ENCODE measurements around the gene ANTXR2. TPM values are rescaled to one million over a fixed set of nuclear protein-coding genes. Genes with fewer than 3 reads are reported as not detected.

ANTXR2 gene
- total RNA-seq, 4 donors from 2014 or later: 319 to 518 (median 329) TPM

- H3K27ac ChIP-seq (replicated peaks in 1 of 4): no peak overlapping the region
- H3K4me1 ChIP-seq: peaks cover 10 to 21% (median 18%) of the 10 kb centered on the region in 4 donors
- 92% methylated on average over 1 of the region's 1 CpG for WGBS
- H3K27me3 ChIP-seq: no peaks in the 10 kb centered on the region
- H3K9me3 ChIP-seq: no peaks in the 10 kb centered on the region
- DNase-seq (ENCODE audit: extremely low spot score): no peak
- intact Hi-C loops (cut with DNase I): no loop called here
- no peak overlapping the region for H3K4me3 ChIP-seq
- TF ChIP-seq EP300 (IDR thresholded peaks at IDR 0.05): no peak
- TF ChIP-seq POLR2AphosphoS5 (IDR thresholded peaks at IDR 0.05): no peak
- no peak for TF ChIP-seq POLR2A (IDR thresholded peaks at IDR 0.05; ENCODE audit: low read depth)
- no peak for TF ChIP-seq CTCF (IDR thresholded peaks at IDR 0.05)
- H3K36me3 ChIP-seq: no peaks in the 10 kb centered on the region
Observed at GRCh38 chr4:80098635-80099034, 25.6 kb upstream of the ANTXR2 start.

- TF ChIP-seq EP300 (IDR thresholded peaks at IDR 0.05) (no peak), POLR2AphosphoS5 (IDR thresholded peaks at IDR 0.05) (no peak), CTCF (IDR thresholded peaks at IDR 0.05) (no peak), POLR2A (IDR thresholded peaks at IDR 0.05; ENCODE audit: low read depth) (no peak)
- Histone ChIP-seq H3K4me3 (no peak overlapping the region), H3K27ac (replicated peaks in 1 of 4) (no peak overlapping the region), H3K27me3 (no peaks in the 10 kb centered on the region), H3K9me3 (no peaks in the 10 kb centered on the region), H3K4me1 (peaks cover 10 to 21% (median 18%) of the 10 kb centered on the region in 4 donors), H3K36me3 (no peaks in the 10 kb centered on the region)
- intact Hi-C loops (cut with DNase I): no loop called here
- 36% methylated on average over 4 of the region's 4 CpGs for WGBS
- no peak for DNase-seq (ENCODE audit: extremely low spot score)
Observed at GRCh38 chr4:80097400-80098177, 24.6 kb upstream of the ANTXR2 start.

- DNase-seq (ENCODE audit: extremely low spot score): no peak
- Histone ChIP-seq H3K4me3 (no peak overlapping the region), H3K9me3 (no peaks in the 10 kb centered on the region), H3K27me3 (no peaks in the 10 kb centered on the region), H3K27ac (replicated peaks in 1 of 4) (no peak overlapping the region), H3K4me1 (peaks cover 10 to 21% (median 18%) of the 10 kb centered on the region in 4 donors), H3K36me3 (no peaks in the 10 kb centered on the region)
- TF ChIP-seq CTCF (IDR thresholded peaks at IDR 0.05): no peak
- no peak for TF ChIP-seq EP300 (IDR thresholded peaks at IDR 0.05)
- 57% methylated on average over 4 of the region's 4 CpGs for WGBS
- intact Hi-C loops (cut with DNase I): no loop called here
Observed at GRCh38 chr4:80096175-80096850, 23.3 kb upstream of the ANTXR2 start.

- WGBS: 100% methylated on average over 1 of the region's 1 CpG
- Histone ChIP-seq H3K4me1 (peaks cover 10 to 21% (median 18%) of the 10 kb centered on the region in 4 donors), H3K27me3 (no peaks in the 10 kb centered on the region), H3K27ac (replicated peaks in 1 of 4) (no peak overlapping the region), H3K9me3 (no peaks in the 10 kb centered on the region), H3K4me3 (no peak overlapping the region), H3K36me3 (no peaks in the 10 kb centered on the region)
- intact Hi-C loops (cut with DNase I): no loop called here
- TF ChIP-seq POLR2AphosphoS5 (IDR thresholded peaks at IDR 0.05) (no peak), EP300 (IDR thresholded peaks at IDR 0.05) (no peak)
- no peak for DNase-seq (ENCODE audit: extremely low spot score)
Observed at GRCh38 chr4:80094191-80094590, 21.2 kb upstream of the ANTXR2 start.

- no peak for TF ChIP-seq CTCF (IDR thresholded peaks at IDR 0.05)
- no peak for TF ChIP-seq POLR2AphosphoS5 (IDR thresholded peaks at IDR 0.05)
- TF ChIP-seq POLR2A (IDR thresholded peaks at IDR 0.05; ENCODE audit: low read depth): no peak
- no peak for TF ChIP-seq EP300 (IDR thresholded peaks at IDR 0.05)
- 97% methylated on average over 3 of the region's 3 CpGs for WGBS
- Histone ChIP-seq H3K9me3 (no peaks in the 10 kb centered on the region), H3K27ac (replicated peaks in 1 of 4) (no peak overlapping the region), H3K27me3 (no peaks in the 10 kb centered on the region), H3K4me1 (peaks cover 10 to 21% (median 18%) of the 10 kb centered on the region in 4 donors), H3K36me3 (no peaks in the 10 kb centered on the region), H3K4me3 (no peak overlapping the region)
- no peak for DNase-seq (ENCODE audit: extremely low spot score)
- intact Hi-C loops (cut with DNase I): no loop called here
Observed at GRCh38 chr4:80093563-80093962, 20.5 kb upstream of the ANTXR2 start.

All from esophagus muscularis mucosa (tissue), 4 donors.